Activated CD8-positive, alpha-beta T cell treated with anti-CD3 and anti-CD28 coated beads for 36 hours (primary cell): ENCODE measurements around the gene ASS1. TPM values are rescaled to one million over a fixed set of nuclear protein-coding genes. Genes with fewer than 3 reads are reported as not detected.

Source experiments
- ATAC-seq: fragments of 200-7000 bp; cut with Tn5 transposase; one replicate; pipeline ENCODE4 v1.10.0; 2021; ENCODE audit warnings: mild to moderate bottlenecking, moderate library complexity
- CTCF ChIA-PET: fragments of 350-600 bp; sonication (Branson Sonifier 250); formaldehyde crosslinking; loops from one replicate; lab custom pipeline; 2021; ENCODE audit warnings: antibody characterized with exemption; lab: Charles Lee
- POLR2A ChIA-PET: fragments of 350-600 bp; sonication (Branson Sonifier 250); formaldehyde crosslinking; loops from one replicate; lab custom pipeline; 2021; ENCODE audit warnings: antibody characterized with exemption; lab: Charles Lee
- DNase-seq: peaks from one replicate; pipeline ENCODE4 v3.0.0-alpha.2; 2020
- H3K27ac Mint-ChIP-seq: one replicate; pipeline ENCODE4 v1.8.0; 2021; ENCODE audit warnings: mild to moderate bottlenecking, mixed read lengths
- H3K27me3 Mint-ChIP-seq: one replicate; pipeline ENCODE4 v1.8.0; 2021; ENCODE audit warnings: mixed read lengths
- H3K36me3 Mint-ChIP-seq: one replicate; pipeline ENCODE4 v1.8.0; 2021; ENCODE audit warnings: low read depth, mixed read lengths
- H3K4me1 Mint-ChIP-seq: one replicate; pipeline ENCODE4 v1.8.0; 2021; ENCODE audit warnings: low read depth, mixed read lengths
- H3K4me3 Mint-ChIP-seq: one replicate; pipeline ENCODE4 v1.8.0; 2021; ENCODE audit warnings: mild to moderate bottlenecking, moderate library complexity, mixed read lengths
- H3K9me3 Mint-ChIP-seq: one replicate; pipeline ENCODE4 v1.8.0; 2021; ENCODE audit warnings: mixed read lengths
- CTCF ChIP-seq: fragments of 200-600 bp; IDR thresholded peaks from one replicate; pipeline ENCODE4 v1.8.0; 2022; ENCODE audit warnings: antibody characterized with exemption, mild to moderate bottlenecking
- intact Hi-C: fragments of 100-400 bp; cut with micrococcal nuclease; formaldehyde crosslinking; loops from one replicate; pipeline ENCODE4 v1.10.0; 2022
- total RNA-seq, 2 experiments: library from RNA; stranded (reverse); gene quantifications; one replicate each; pipeline ENCODE4 v1.2.3, GENCODE V29; 2021

Gene ASS1
- total RNA-seq, 2 experiments from 2014 or later: 9.8 to 11.5 TPM

- TF ChIP-seq CTCF: no peak
- intact Hi-C loops: no loop called here
- peaks cover 33% of the 10 kb centered on the region for H3K27me3 Mint-ChIP-seq
- peaks cover 8% of the 10 kb centered on the region for H3K9me3 Mint-ChIP-seq
- ChIA-PET CTCF (no interaction called here), POLR2A (no interaction called here)
- DNase-seq (no peak), ATAC-seq (no peak)
- H3K4me3 Mint-ChIP-seq: no peak overlapping the region
- H3K36me3 Mint-ChIP-seq: peaks cover 2% of the 10 kb centered on the region
- H3K27ac Mint-ChIP-seq: no peak overlapping the region
- no peaks in the 10 kb centered on the region for H3K4me1 Mint-ChIP-seq
Observed at GRCh38 chr9:130441031-130441430, 3.7 kb upstream of the ASS1 start.

- Mint-ChIP-seq H3K27ac (no peak overlapping the region), H3K36me3 (peaks cover 2% of the 10 kb centered on the region), H3K27me3 (peaks cover 30% of the 10 kb centered on the region), H3K4me1 (peaks cover 7% of the 10 kb centered on the region), H3K4me3 (no peak overlapping the region), H3K9me3 (peaks cover 8% of the 10 kb centered on the region)
- DNase-seq (no peak), ATAC-seq (no peak)
- ChIA-PET CTCF (interaction anchor here (0.9 to 1.0 kb wide), 2 partner anchors 9 to 17 kb away, joined by 3 read pairs; no protein-coding TSS in a partner anchor), POLR2A (no interaction called here)
- intact Hi-C loops: no loop called here
- no peak for TF ChIP-seq CTCF
Observed at GRCh38 chr9:130442746-130443455, 1.9 kb upstream of the ASS1 start.

GRCh38 chr9:130443456-130443801 lies 1.3 kb upstream of the ASS1 start:
- POLR2A ChIA-PET: no interaction called here
- CTCF ChIA-PET: interaction anchor here (0.9 to 1.0 kb wide), 2 partner anchors 10 to 17 kb away, joined by 3 read pairs; no protein-coding TSS in a partner anchor
- ATAC-seq (no peak), DNase-seq (no peak)
- TF ChIP-seq CTCF: no peak
- Mint-ChIP-seq H3K27me3 (peaks cover 34% of the 10 kb centered on the region), H3K4me3 (no peak overlapping the region), H3K9me3 (peaks cover 8% of the 10 kb centered on the region), H3K27ac (no peak overlapping the region), H3K36me3 (peaks cover 5% of the 10 kb centered on the region), H3K4me1 (peaks cover 12% of the 10 kb centered on the region)
- intact Hi-C loops: no loop called here

- H3K4me3 Mint-ChIP-seq: no peak overlapping the region
- no peak overlapping the region for H3K27ac Mint-ChIP-seq
- peaks cover 32% of the 10 kb centered on the region for H3K27me3 Mint-ChIP-seq
Observed at GRCh38 chr9:130443840-130444492, 795 bp upstream of the ASS1 start.

More at GRCh38 chr9:130443840-130444492, 795 bp upstream of the ASS1 start:
- ATAC-seq: no peak
- TF ChIP-seq CTCF: no peak
- peaks cover 8% of the 10 kb centered on the region for H3K9me3 Mint-ChIP-seq
- peaks cover 12% of the 10 kb centered on the region for H3K4me1 Mint-ChIP-seq
- peaks cover 5% of the 10 kb centered on the region for H3K36me3 Mint-ChIP-seq
- no peak for DNase-seq
- ChIA-PET POLR2A (no interaction called here), CTCF (interaction anchor here (0.9 kb wide), 1 partner anchor 10 kb away, joined by 3 read pairs; no protein-coding TSS in a partner anchor)
- intact Hi-C loops: no loop called here
